CD4-positive, alpha-beta T cell treated with Interferon alpha-2 for 1 hour (primary cell): ENCODE results near the gene GNG13.
"Not testable (repeated sequence)": the region's sequence is repeated elsewhere in the genome, so short reads cannot be mapped to it uniquely, and the experiment has no call there.

ENCODE experiments used
- DNase-seq, 2 donors: peaks; one replicate each; pipeline ENCODE4 v3.0.0-alpha.2; 2020 to 2022

GNG13 gene

GRCh38 chr16:760545-761343 is 39.8 kb downstream of the GNG13 start, which contains the start of gene MSLN:
Gene MSLN, plus strand, starts transcription at chr16:760734. Its CDS starts 1,947 bp downstream, at chr16:762681.
- no peak for DNase-seq

GRCh38 chr16:760065-760464 is 40.5 kb downstream of the GNG13 start:
- DNase-seq, result no peak

GRCh38 chr16:759110-759910 is 41.2 kb downstream of the GNG13 start:
- no peak for DNase-seq

- no peak for DNase-seq
Observed at GRCh38 chr16:756428-756827, 44.1 kb downstream of the GNG13 start.

- peak in 1 of 2 donors; percentile 43 for DNase-seq
Observed at GRCh38 chr16:754656-755055, 45.9 kb downstream of the GNG13 start.

- not testable (repeated sequence) for DNase-seq
Observed at GRCh38 chr16:754121-754607, 46.4 kb downstream of the GNG13 start.

- DNase-seq, result no peak
Observed at GRCh38 chr16:752007-752312, 48.6 kb downstream of the GNG13 start.

- no peak for DNase-seq
Observed at GRCh38 chr16:751152-752006, 49.2 kb downstream of the GNG13 start.

GRCh38 chr16:750485-750884 is 50.0 kb downstream of the GNG13 start:
- DNase-seq, result no peak

- no peak for DNase-seq
Observed at GRCh38 chr16:749010-749409, 51.5 kb downstream of the GNG13 start.
